CD4-positive, CD25-positive, alpha-beta regulatory T cell (primary cell): ENCODE data around the gene C12orf42. TPM values are rescaled to one million over a fixed set of nuclear protein-coding genes. Genes with fewer than 3 reads are reported as not detected.

Experiments
- ATAC-seq, 2 donors: fragments of 150-1000 bp; cut with Tn5 transposase; one replicate each; pipeline ENCODE4 v1.10.0; 2021; ENCODE audit warnings: low read depth in 2 of 2, moderate number of reproducible peaks in 2 of 2, moderate library complexity in 1 of 2
- DNase-seq, 3 donors: peaks; one replicate each; pipeline versions ENCODE4 v3.0.0 to v3.0.0-alpha.2; 2012 to 2022; ENCODE audit warnings: mixed read lengths in 1 of 3
- H3K27ac ChIP-seq: one replicate; pipeline ENCODE4 v1.7.0; 2013; ENCODE audit warnings: mild to moderate bottlenecking, low read length; ENCODE audit not compliant: insufficient read depth, poor library complexity, severe bottlenecking
- H3K27me3 ChIP-seq: one replicate; pipeline ENCODE4 v1.7.0; 2013; ENCODE audit warnings: low read length; ENCODE audit not compliant: control insufficient read depth, insufficient read depth
- H3K36me3 ChIP-seq: one replicate; pipeline ENCODE4 v1.7.0; 2013; ENCODE audit warnings: mild to moderate bottlenecking, low read length, moderate library complexity; ENCODE audit not compliant: control insufficient read depth, insufficient read depth
- H3K4me1 ChIP-seq: 2 replicates; pipeline ENCODE4 v1.7.0; 2013; ENCODE audit warnings: mild to moderate bottlenecking, low read length; ENCODE audit not compliant: insufficient read depth, control insufficient read depth, poor library complexity, severe bottlenecking
- H3K4me3 ChIP-seq: one replicate; pipeline ENCODE4 v1.7.0; 2013; ENCODE audit warnings: low read depth, mild to moderate bottlenecking, low read length, moderate library complexity
- H3K9me3 ChIP-seq, 2 experiments: 1 replicate in 1 of 2; 2 replicates in 1 of 2; pipeline ENCODE4 v1.7.0; 2013; ENCODE audit warnings: low read length in 2 of 2, mild to moderate bottlenecking in 1 of 2, moderate library complexity in 1 of 2; ENCODE audit not compliant: control insufficient read depth in 2 of 2
- H3K27ac Mint-ChIP-seq, 3 donors: one replicate each; pipeline ENCODE4 v1.8.0; 2020 to 2022; ENCODE audit warnings: mild to moderate bottlenecking in 3 of 3, mixed read lengths in 3 of 3, moderate library complexity in 2 of 3
- H3K27me3 Mint-ChIP-seq: one replicate; pipeline ENCODE4 v1.8.0; 2022; ENCODE audit warnings: mild to moderate bottlenecking, mixed read lengths
- H3K36me3 Mint-ChIP-seq: one replicate; pipeline ENCODE4 v1.8.0; 2020; ENCODE audit warnings: mixed read lengths
- H3K4me1 Mint-ChIP-seq, 4 donors: one replicate each; pipeline ENCODE4 v1.8.0; 2020 to 2022; ENCODE audit warnings: mixed read lengths in 4 of 4, mild to moderate bottlenecking in 1 of 4
- H3K4me3 Mint-ChIP-seq, 4 donors: one replicate each; pipeline ENCODE4 v1.8.0; 2020 to 2022; ENCODE audit warnings: mild to moderate bottlenecking in 4 of 4, mixed read lengths in 4 of 4, moderate library complexity in 3 of 4
- H3K9me3 Mint-ChIP-seq, 7 donors: one replicate each; pipeline ENCODE4 v1.8.0; 2020 to 2022; ENCODE audit warnings: mixed read lengths in 7 of 7, mild to moderate bottlenecking in 3 of 7, moderate library complexity in 2 of 7
- polyA plus RNA-seq, 4 donors: library from polyadenylated mRNA; unstranded; fragments of 300-500 nt; fragmentation: Illumina TruSeq; gene quantifications; one replicate each; pipeline ENCODE4 v1.2.3, GENCODE V29; 2021
- total RNA-seq: library from RNA; stranded (reverse); gene quantifications from one replicate; pipeline ENCODE4 v1.2.3, GENCODE V29; 2022

Gene C12orf42
- total and polyA plus RNA-seq, 5 donors from 2014 or later = 3.8 to 10.0 (median 8.1) TPM

DNA sequence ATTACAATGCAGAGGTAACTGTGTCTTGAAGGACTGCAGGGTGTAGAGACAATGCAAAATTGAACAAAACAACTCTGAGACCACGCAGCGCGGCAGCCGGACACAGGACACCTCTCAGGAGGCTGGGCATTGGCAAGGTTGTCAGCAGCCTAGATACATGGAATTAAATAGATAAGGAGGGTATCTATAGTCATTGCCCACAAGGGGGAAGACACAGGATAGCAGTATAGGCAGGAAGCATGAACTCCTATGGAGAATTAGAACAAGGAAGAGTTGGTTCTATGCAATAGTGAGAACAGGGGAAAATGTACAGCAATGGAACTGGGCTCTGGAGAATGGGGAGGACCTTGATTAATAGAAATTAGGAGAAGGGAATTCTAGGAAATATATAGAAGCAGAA is 164.1 kb downstream of the C12orf42 start:
- Mint-ChIP-seq H3K4me3 (no peak overlapping the region), H3K27me3 (peaks cover 4% of the 10 kb centered on the region), H3K4me1 (peaks cover 0 to 10% (median 5%) of the 10 kb centered on the region in 4 donors), H3K9me3 (no peaks in the 10 kb centered on the region), H3K36me3 (peaks cover 16% of the 10 kb centered on the region), H3K27ac (no peak overlapping the region)
- no peaks in the 10 kb centered on the region for H3K27me3 ChIP-seq
- H3K9me3 ChIP-seq = no peaks in the 10 kb centered on the region
- H3K27ac ChIP-seq = no peak overlapping the region
- no peaks in the 10 kb centered on the region for H3K4me1 ChIP-seq
- no peaks in the 10 kb centered on the region for H3K36me3 ChIP-seq
- no peak overlapping the region for H3K4me3 ChIP-seq
- no peak for ATAC-seq
- DNase-seq = no peak

GRCh38 chr12:103330672-103331071 is 165.1 kb downstream of the C12orf42 start:
- Histone ChIP-seq H3K27me3 (no peaks in the 10 kb centered on the region), H3K36me3 (no peaks in the 10 kb centered on the region), H3K4me3 (no peak overlapping the region), H3K4me1 (no peaks in the 10 kb centered on the region), H3K9me3 (no peaks in the 10 kb centered on the region), H3K27ac (no peak overlapping the region)
- Mint-ChIP-seq H3K27me3 (peaks cover 4% of the 10 kb centered on the region), H3K36me3 (peaks cover 16% of the 10 kb centered on the region), H3K4me3 (no peak overlapping the region), H3K9me3 (no peaks in the 10 kb centered on the region), H3K4me1 (peaks cover 0 to 10% (median 5%) of the 10 kb centered on the region in 4 donors), H3K27ac (no peak overlapping the region)
- ATAC-seq = no peak
- DNase-seq = no peak

GRCh38 chr12:103327676-103328075 is 168.1 kb downstream of the C12orf42 start:
- no peak overlapping the region for H3K4me3 ChIP-seq
- ATAC-seq = no peak
- DNase-seq = no peak

DNA sequence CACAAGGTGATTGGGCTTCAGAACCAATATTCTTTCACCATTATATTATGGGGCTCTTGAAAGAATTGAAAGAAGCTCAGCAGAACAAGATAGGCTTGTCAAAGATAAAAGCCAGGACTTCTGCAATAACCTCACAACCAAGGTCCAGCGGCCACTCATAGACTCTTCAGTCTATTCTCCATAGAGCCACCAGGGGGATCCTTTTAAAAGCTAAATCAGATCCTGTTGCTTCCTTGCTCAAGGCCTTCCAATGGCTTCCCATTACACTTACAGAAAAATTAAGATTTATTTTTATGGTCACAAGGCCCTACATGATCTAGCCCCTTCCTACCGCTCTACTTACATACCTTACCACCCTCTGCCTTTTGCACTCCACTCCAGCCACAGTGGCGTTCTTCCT is 169.6 kb downstream of the C12orf42 start:
- Histone ChIP-seq H3K4me3 (no peak overlapping the region), H3K4me1 (no peaks in the 10 kb centered on the region), H3K27ac (no peak overlapping the region), H3K9me3 (no peaks in the 10 kb centered on the region), H3K36me3 (no peaks in the 10 kb centered on the region), H3K27me3 (no peaks in the 10 kb centered on the region)
- Mint-ChIP-seq H3K4me3 (no peak overlapping the region), H3K9me3 (peaks cover 0 to 13% (median 0%) of the 10 kb centered on the region in 7 donors), H3K36me3 (peaks cover 17% of the 10 kb centered on the region), H3K27ac (peak overlapping the region in 2 of 3 donors; percentile 8 to 91), H3K4me1 (peaks cover 0 to 5% (median 3%) of the 10 kb centered on the region in 4 donors), H3K27me3 (peaks cover 4% of the 10 kb centered on the region)
- ATAC-seq = no peak
- peak in 1 of 3 donors; percentile 16 for DNase-seq

More at GRCh38 chr12:103327676-103328075, 168.1 kb downstream of the C12orf42 start:
- H3K27ac ChIP-seq = no peak overlapping the region
- H3K4me1 ChIP-seq = no peaks in the 10 kb centered on the region
- peaks cover 4% of the 10 kb centered on the region for H3K27me3 Mint-ChIP-seq
- peaks cover 0 to 9% (median 5%) of the 10 kb centered on the region in 4 donors for H3K4me1 Mint-ChIP-seq
- no peaks in the 10 kb centered on the region for H3K9me3 ChIP-seq
- H3K27me3 ChIP-seq = no peaks in the 10 kb centered on the region
- H3K4me3 Mint-ChIP-seq = no peak overlapping the region
- peaks cover 13% of the 10 kb centered on the region for H3K36me3 Mint-ChIP-seq
- peaks cover 0 to 8% (median 0%) of the 10 kb centered on the region in 7 donors for H3K9me3 Mint-ChIP-seq
- no peaks in the 10 kb centered on the region for H3K36me3 ChIP-seq
- no peak overlapping the region for H3K27ac Mint-ChIP-seq

GRCh38 chr12:103318566-103318965 is 177.2 kb downstream of the C12orf42 start:
- no peak for ATAC-seq
- H3K27me3 ChIP-seq = no peaks in the 10 kb centered on the region
- H3K4me3 ChIP-seq = no peak overlapping the region
- Mint-ChIP-seq H3K9me3 (peaks cover 0 to 42% (median 9%) of the 10 kb centered on the region in 7 donors), H3K4me1 (peaks cover 0 to 11% (median 0%) of the 10 kb centered on the region in 4 donors), H3K4me3 (no peak overlapping the region), H3K27me3 (peaks cover 5% of the 10 kb centered on the region), H3K36me3 (peaks cover 16% of the 10 kb centered on the region), H3K27ac (no peak overlapping the region)
- H3K27ac ChIP-seq = no peak overlapping the region
- DNase-seq = no peak
- peaks cover 5 to 6% of the 10 kb centered on the region in 2 experiments for H3K9me3 ChIP-seq
- no peaks in the 10 kb centered on the region for H3K4me1 ChIP-seq
- no peaks in the 10 kb centered on the region for H3K36me3 ChIP-seq

DNA sequence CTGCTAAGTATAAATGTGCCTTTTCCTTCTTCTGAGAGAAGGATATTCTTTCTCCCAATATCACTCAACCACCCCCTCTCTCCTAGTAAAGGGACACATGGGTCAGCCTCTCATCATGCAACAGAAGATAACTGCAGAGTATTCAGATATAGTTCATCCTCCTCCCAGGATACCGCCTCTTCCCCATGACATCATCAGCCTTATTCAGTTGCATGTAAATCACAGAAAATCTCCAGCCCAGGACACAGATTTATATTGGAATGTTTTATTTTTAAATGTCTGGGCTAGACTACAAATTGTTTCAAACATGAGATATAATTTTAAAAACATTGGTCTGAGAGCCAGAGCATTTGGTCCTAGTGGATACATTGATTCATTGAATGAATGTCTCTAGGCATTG is 178.5 kb downstream of the C12orf42 start:
- Histone ChIP-seq H3K27me3 (no peaks in the 10 kb centered on the region), H3K36me3 (no peaks in the 10 kb centered on the region), H3K27ac (no peak overlapping the region), H3K9me3 (peaks cover 5 to 6% of the 10 kb centered on the region in 2 experiments), H3K4me1 (no peaks in the 10 kb centered on the region), H3K4me3 (no peak overlapping the region)
- DNase-seq (no peak), ATAC-seq (no peak)
- Mint-ChIP-seq H3K27ac (no peak overlapping the region), H3K4me1 (peaks cover 0 to 11% (median 0%) of the 10 kb centered on the region in 4 donors), H3K36me3 (peaks cover 16% of the 10 kb centered on the region), H3K9me3 (peaks cover 0 to 32% (median 9%) of the 10 kb centered on the region in 7 donors), H3K4me3 (no peak overlapping the region), H3K27me3 (peaks cover 5% of the 10 kb centered on the region)

DNA sequence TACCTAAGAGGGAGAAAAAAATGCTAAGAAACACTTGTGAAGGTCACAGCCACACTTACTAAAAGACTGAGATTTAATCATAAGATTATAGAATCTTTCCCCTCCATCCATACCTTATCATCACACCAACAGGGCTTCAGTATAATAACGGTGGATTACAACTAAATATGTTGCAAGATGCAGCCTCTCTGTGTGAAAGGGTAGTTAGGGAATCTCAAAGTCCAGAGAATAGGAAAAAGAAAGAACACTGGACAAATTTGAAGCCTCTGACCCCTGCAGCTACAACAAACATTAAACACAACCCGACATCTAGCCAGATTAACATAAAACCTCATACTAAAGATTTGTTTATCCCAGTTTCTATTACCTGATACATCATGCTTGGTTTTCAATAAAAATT is 181.0 kb downstream of the C12orf42 start:
- Histone ChIP-seq H3K27me3 (no peaks in the 10 kb centered on the region), H3K27ac (no peak overlapping the region), H3K9me3 (peaks cover 5 to 6% of the 10 kb centered on the region in 2 experiments), H3K4me3 (no peak overlapping the region), H3K36me3 (no peaks in the 10 kb centered on the region), H3K4me1 (no peaks in the 10 kb centered on the region)
- H3K4me3 Mint-ChIP-seq = no peak overlapping the region
- DNase-seq (no peak), ATAC-seq (no peak)
- no peak overlapping the region for H3K27ac Mint-ChIP-seq
- H3K4me1 Mint-ChIP-seq = peaks cover 0 to 15% (median 1%) of the 10 kb centered on the region in 4 donors
- peaks cover 0 to 27% (median 7%) of the 10 kb centered on the region in 7 donors for H3K9me3 Mint-ChIP-seq
- H3K27me3 Mint-ChIP-seq = peaks cover 5% of the 10 kb centered on the region
- H3K36me3 Mint-ChIP-seq = peaks cover 18% of the 10 kb centered on the region

DNA sequence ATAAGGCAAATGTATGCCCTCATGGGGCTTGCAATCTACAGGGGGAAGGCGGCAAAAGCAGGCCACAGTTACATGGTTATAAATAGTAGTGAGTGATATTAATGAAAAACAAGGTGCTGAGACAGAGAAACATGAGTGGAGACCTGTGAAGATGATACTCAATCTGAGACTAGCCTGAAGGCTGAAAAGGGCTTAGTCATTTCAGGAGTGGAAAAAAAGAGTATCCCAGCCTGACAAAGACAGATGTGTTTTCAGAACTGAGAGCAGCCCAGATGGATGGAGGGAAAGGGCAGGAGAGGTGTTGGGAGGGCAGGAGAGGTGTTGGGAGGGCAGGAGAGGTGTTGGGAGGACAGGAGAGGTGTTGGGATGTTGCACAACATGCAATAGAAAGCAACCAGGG is 181.9 kb downstream of the C12orf42 start:
- H3K4me3 Mint-ChIP-seq = no peak overlapping the region
- no peaks in the 10 kb centered on the region for H3K4me1 ChIP-seq
- ATAC-seq (no peak), DNase-seq (no peak)
- no peak overlapping the region for H3K27ac ChIP-seq
- H3K4me3 ChIP-seq = no peak overlapping the region
- peaks cover 5 to 6% of the 10 kb centered on the region in 2 experiments for H3K9me3 ChIP-seq
- H3K36me3 Mint-ChIP-seq = peaks cover 18% of the 10 kb centered on the region
- peaks cover 5% of the 10 kb centered on the region for H3K27me3 Mint-ChIP-seq
- H3K27me3 ChIP-seq = no peaks in the 10 kb centered on the region
- peaks cover 0 to 15% (median 1%) of the 10 kb centered on the region in 4 donors for H3K4me1 Mint-ChIP-seq
- peaks cover 0 to 22% (median 7%) of the 10 kb centered on the region in 7 donors for H3K9me3 Mint-ChIP-seq
- no peaks in the 10 kb centered on the region for H3K36me3 ChIP-seq
- no peak overlapping the region for H3K27ac Mint-ChIP-seq
